ENCODE measurements around the gene TTC7B. TPM values are rescaled to one million over a fixed set of nuclear protein-coding genes. Genes with fewer than 3 reads are reported as not detected.

Gene TTC7B
- total RNA-seq, 1 donor from 2014 or later, result 46.6 TPM

- H3K27me3 Mint-ChIP-seq, result peaks cover 4% of the 10 kb centered on the region
- H3K4me3 Mint-ChIP-seq (ENCODE audit: low read depth), result no peak overlapping the region
- no peak for TF ChIP-seq CTCF (IDR thresholded peaks at IDR 0.05; ENCODE audit: unreplicated experiment)
- H3K9me3 Mint-ChIP-seq (ENCODE audit: low read depth), result no peaks in the 10 kb centered on the region
- H3K4me1 Mint-ChIP-seq (ENCODE audit: low read depth), result peaks cover 28% of the 10 kb centered on the region
- no peak overlapping the region for H3K27ac Mint-ChIP-seq
- H3K36me3 Mint-ChIP-seq (ENCODE audit: insufficient read depth), result peaks cover 1% of the 10 kb centered on the region
- no peak for DNase-seq (ENCODE audit: low spot score, unreplicated experiment)
These were observed 94.5 kb downstream of the TTC7B start for GRCh38 chr14:90721619-90722305.

- no peak overlapping the region for H3K27ac Mint-ChIP-seq
- no peak for TF ChIP-seq CTCF (IDR thresholded peaks at IDR 0.05; ENCODE audit: unreplicated experiment)
- DNase-seq (ENCODE audit: low spot score, unreplicated experiment), result no peak
- H3K9me3 Mint-ChIP-seq (ENCODE audit: low read depth), result no peaks in the 10 kb centered on the region
- no peak overlapping the region for H3K4me3 Mint-ChIP-seq (ENCODE audit: low read depth)
- peaks cover 32% of the 10 kb centered on the region for H3K4me1 Mint-ChIP-seq (ENCODE audit: low read depth)
- no peaks in the 10 kb centered on the region for H3K27me3 Mint-ChIP-seq
- H3K36me3 Mint-ChIP-seq (ENCODE audit: insufficient read depth), result no peaks in the 10 kb centered on the region
These were observed 95.4 kb downstream of the TTC7B start for GRCh38 chr14:90720832-90721231.

- TF ChIP-seq CTCF (IDR thresholded peaks at IDR 0.05; ENCODE audit: unreplicated experiment), result no peak
- H3K27ac Mint-ChIP-seq, result no peak overlapping the region
- H3K36me3 Mint-ChIP-seq (ENCODE audit: insufficient read depth), result no peaks in the 10 kb centered on the region
- peaks cover 36% of the 10 kb centered on the region for H3K4me1 Mint-ChIP-seq (ENCODE audit: low read depth)
- DNase-seq (ENCODE audit: low spot score, unreplicated experiment), result no peak
- H3K27me3 Mint-ChIP-seq, result no peaks in the 10 kb centered on the region
- no peaks in the 10 kb centered on the region for H3K9me3 Mint-ChIP-seq (ENCODE audit: low read depth)
- H3K4me3 Mint-ChIP-seq (ENCODE audit: low read depth), result no peak overlapping the region
These were observed 95.9 kb downstream of the TTC7B start for GRCh38 chr14:90720336-90720735.

- no peak for TF ChIP-seq CTCF (IDR thresholded peaks at IDR 0.05; ENCODE audit: unreplicated experiment)
- H3K9me3 Mint-ChIP-seq (ENCODE audit: low read depth), result no peaks in the 10 kb centered on the region
- H3K4me3 Mint-ChIP-seq (ENCODE audit: low read depth), result no peak overlapping the region
- no peak for DNase-seq (ENCODE audit: low spot score, unreplicated experiment)
- no peaks in the 10 kb centered on the region for H3K27me3 Mint-ChIP-seq
- no peak overlapping the region for H3K27ac Mint-ChIP-seq
- H3K4me1 Mint-ChIP-seq (ENCODE audit: low read depth), result peaks cover 36% of the 10 kb centered on the region
- H3K36me3 Mint-ChIP-seq (ENCODE audit: insufficient read depth), result peaks cover 2% of the 10 kb centered on the region
These were observed 98.3 kb downstream of the TTC7B start for GRCh38 chr14:90717916-90718315.

GRCh38 chr14:90715993-90716392 is 100.2 kb downstream of the TTC7B start:
- Mint-ChIP-seq H3K4me3 (ENCODE audit: low read depth) (no peak overlapping the region), H3K36me3 (ENCODE audit: insufficient read depth) (peaks cover 5% of the 10 kb centered on the region), H3K9me3 (ENCODE audit: low read depth) (no peaks in the 10 kb centered on the region), H3K27ac (no peak overlapping the region), H3K4me1 (ENCODE audit: low read depth) (peaks cover 33% of the 10 kb centered on the region), H3K27me3 (no peaks in the 10 kb centered on the region)
- no peak for DNase-seq (ENCODE audit: low spot score, unreplicated experiment)
- TF ChIP-seq CTCF (IDR thresholded peaks at IDR 0.05; ENCODE audit: unreplicated experiment), result no peak
